Left colon (tissue), 2 donors: ENCODE data around the gene NEURL1B. TPM values are rescaled to one million over a fixed set of nuclear protein-coding genes. Genes with fewer than 3 reads are reported as not detected.
"Not testable (repeated sequence)": the region's sequence is repeated elsewhere in the genome, so short reads cannot be mapped to it uniquely, and the experiment has no call there.

Experiments
- ATAC-seq: fragments of 200-7000 bp; cut with Tn5 transposase; one replicate; pipeline ENCODE4 v1.9.1; 2020; ENCODE audit warnings: mild to moderate bottlenecking, moderate library complexity
- DNase-seq, 2 donors: peaks; one replicate each; pipeline ENCODE4 v3.0.0-alpha.2; 2020
- intact Hi-C, 2 donors: fragments of 100-400 bp; cut with DNase I in 1 of 2; cut with micrococcal nuclease in 1 of 2; formaldehyde crosslinking; loops; one replicate each; pipeline versions ENCODE4 v1.11.2 to v1.14.0; 2022; cut with DNase I, micrococcal nuclease
- total RNA-seq, 2 donors: library from RNA; stranded (reverse); fragmentation: NEBNext Ultra II Directional; extraction: Animal tissue kit (Norgen Biotek cat#: 25700); gene quantifications; one replicate each; pipeline ENCODE4 v1.2.1, GENCODE V29; 2021
- donor health status: DM: no; HTN: no; CAD: no.
- donor health status: DM: yes; HTN: yes; CAD: no.

Gene NEURL1B
- total RNA-seq, 2 donors from 2014 or later, result 60.5 to 90.8 TPM

DNA sequence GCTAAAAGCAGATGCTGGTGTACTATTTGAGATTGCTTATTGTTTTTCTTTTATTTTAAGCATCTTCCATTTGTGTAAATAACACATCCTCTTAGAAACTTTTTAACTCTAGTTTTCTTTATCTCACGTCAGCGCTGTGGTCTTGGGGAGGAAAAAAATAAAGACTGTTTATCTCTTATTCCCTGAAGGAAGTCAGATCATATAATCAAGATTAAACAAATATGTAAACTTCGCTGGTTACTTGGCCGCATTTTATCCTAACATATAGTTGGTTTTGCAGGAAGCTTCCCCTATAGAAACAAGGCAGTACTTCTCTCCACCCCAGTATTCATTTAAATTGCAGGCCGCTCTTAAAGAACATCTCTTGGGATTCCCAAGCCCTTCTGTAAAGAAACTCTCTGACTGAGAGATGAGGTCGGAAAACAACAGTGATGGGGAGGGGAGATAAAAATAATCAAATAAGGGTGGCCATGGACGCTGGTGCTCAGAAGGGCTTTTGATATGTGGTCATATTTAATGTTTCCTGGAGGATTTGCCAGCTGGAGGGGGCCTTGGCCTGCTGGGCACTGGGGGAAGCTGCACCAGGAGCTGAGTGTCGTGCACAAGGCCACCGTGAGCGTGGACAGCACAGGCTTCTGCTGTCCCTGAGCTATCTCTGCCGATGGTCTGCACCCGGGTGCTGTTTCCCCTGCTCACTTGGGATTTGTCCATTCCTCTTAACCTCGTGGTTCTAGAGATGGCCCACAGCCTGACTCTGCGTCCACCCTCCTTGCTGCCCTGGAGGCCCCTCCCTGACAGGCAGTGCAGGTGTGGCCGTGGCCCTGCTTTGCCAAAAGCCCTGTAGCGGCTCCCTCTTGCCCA lies 23.8 kb downstream of the NEURL1B start:
- no peak for ATAC-seq
- intact Hi-C loops, result no loop called here
- no peak for DNase-seq

DNA sequence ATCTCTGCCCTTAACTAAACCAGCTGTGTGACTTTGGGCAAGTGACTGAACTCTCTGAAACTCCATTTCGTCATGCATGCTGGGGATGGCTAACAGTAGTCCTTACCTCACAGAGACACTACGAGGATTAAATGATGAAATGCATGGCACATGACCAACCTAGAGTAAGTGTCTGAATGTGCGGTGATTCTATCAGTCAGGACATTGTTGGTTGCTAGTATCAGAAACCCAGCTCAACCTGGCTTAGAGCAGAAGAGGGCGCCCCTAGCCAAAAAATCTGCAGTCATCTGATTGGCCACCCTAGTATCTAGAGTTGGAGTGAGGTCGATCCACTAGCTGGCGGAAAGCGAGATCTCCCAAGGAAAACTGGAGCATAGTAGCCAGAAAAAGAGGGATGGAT lies 25.2 kb downstream of the NEURL1B start:
- DNase-seq (no peak), ATAC-seq (no peak)
- intact Hi-C loops, result no loop called here

DNA sequence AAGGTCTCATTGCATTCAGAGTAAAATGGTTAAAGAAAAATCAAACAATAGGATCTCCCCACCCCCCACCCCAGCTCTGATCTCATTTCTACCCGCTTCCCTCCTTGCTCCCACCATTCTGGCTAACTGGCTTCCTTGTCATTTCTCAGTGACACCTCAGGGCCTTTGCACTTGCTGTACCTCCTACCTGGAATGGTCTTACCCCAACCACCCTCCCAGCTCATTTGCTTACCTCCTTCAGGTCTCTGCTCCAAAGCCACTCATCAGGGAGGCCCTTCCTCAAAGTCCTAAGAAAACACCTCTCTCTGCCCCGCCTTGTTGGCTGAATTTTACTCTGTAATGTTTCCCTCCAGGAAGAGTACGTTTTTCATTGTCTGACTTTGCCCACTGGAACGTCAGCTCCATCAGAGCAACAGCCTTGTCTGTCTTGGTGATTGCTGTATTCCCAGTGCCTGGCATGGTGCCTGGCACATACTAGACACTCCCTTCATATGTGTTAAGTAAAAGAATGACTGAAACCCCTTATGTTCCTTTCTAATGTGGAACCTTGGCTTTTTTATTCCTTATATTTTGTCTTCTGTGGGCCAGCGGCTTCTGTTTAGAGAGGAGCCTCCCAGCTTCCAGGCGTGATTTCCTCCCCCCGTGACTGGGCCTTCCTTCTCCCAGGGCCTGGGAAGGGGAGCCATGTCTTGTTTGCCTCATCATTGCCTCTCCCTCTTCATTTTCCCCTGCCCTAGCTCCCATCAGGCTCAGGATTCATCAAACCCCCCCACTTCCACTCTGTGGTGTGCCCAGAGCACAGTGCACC lies 26.9 kb downstream of the NEURL1B start:
- intact Hi-C loops, result no loop called here
- ATAC-seq (peak; percentile 63), DNase-seq (peak in 1 of 2 donors; percentile 51)

DNA sequence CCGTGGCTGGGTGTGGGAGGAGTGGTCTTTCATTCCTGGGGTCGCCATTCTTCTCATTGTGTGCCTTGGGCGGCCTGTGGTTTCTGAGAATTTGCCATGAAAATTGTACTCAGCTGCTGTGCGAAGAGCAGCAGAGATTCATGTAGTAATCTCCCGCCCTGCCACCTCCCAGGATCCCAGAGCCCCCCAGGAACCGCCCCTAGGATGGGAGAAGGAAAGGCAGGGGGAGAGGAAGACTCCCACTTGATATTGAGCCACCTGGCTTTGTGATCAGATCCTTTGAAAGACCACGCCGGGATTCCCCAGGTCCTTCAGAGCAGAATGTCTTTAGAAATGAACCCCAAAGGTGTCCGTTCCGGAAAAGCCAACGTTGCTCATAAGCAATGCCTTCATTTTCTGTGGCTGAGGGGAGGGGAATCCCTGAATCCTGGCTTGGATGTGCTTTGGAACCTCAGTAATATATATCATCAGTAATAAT lies 27.6 kb downstream of the NEURL1B start:
- DNase-seq (no peak), ATAC-seq (no peak)
- intact Hi-C loops, result no loop called here

DNA sequence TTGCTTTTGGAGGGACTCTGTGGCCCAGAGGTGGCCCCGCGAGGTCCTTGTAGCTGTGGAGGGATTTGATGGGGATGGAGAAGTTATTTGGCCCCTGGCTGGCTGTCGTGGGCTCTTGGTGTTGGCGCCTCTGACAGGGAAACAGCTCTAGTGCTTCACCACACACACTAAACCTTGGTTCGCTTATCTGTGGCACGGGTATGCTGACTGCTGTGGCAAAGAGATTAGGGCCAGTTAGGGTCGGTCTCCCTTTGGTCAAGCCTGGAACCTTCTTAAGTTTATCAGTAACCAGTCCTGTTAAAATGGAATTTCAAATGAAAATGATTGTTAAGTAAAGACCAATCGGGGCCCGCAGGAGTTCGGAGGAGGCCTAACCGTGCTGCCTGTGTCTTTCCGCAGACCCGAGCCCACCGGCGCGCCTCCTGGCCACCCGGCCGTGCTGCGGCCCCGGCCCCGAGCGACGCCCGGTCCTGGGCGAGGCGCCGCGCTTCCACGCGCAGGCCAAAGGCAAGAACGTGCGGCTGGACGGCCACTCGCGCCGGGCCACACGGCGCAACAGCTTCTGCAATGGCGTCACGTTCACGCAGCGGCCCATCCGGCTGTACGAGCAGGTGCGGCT lies 28.4 kb downstream of the NEURL1B start:
- no peak for ATAC-seq
- intact Hi-C loops, result no loop called here
- DNase-seq, result no peak

DNA sequence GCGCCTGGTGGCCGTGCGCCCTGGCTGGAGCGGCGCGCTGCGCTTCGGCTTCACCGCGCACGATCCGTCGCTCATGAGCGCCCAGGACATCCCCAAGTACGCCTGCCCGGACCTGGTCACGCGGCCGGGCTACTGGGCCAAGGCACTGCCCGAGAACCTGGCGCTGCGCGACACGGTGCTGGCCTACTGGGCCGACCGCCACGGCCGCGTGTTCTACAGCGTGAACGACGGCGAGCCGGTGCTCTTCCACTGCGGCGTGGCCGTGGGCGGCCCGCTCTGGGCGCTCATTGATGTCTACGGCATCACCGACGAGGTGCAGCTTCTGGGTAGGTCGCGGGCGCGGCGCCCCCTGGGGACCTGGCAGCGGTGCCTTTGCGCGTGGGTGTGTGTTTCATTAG lies 28.9 kb downstream of the NEURL1B start:
- ATAC-seq, result no peak
- no peak for DNase-seq
- intact Hi-C loops, result no loop called here

DNA sequence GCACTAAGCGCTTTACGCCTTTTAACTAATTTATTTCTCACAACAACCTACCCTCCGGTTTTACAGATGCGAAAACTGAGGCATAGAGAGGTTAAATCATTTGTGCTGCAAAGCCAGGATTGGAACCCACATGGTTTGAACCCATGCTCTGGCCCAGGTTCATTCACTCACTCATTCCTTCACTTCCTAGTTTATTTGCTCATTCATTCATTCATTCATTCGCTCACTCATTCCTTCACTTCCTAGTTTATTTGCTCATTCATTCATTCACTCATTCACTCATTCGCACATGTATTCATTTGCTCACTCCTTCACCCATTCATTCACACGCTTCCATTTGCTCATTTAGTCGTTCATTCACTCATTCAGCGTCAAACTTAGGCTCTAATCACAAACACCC lies 29.4 kb downstream of the NEURL1B start:
- DNase-seq (no peak), ATAC-seq (no peak)
- intact Hi-C loops, result no loop called here

DNA sequence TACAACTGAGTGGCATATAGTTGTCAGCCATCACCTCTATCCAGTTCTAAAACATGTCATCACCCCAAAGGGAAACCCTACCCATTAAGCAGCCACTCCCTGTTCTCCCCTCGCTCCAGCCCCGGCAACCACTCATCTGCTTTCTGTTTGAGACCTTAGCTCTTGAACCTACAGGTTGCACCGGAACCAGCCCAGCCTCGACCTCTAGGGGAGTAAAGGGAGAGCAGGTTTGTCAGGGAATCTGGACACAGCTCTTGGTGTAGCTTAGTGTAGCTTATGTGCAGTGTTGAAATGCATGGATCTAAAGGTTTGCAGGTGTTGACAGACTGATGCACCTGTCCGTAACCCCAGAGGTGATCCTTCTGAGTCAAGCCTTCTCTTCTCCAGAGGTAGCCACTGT lies 30.0 kb downstream of the NEURL1B start:
- ATAC-seq (no peak), DNase-seq (no peak)
- intact Hi-C loops, result no loop called here

DNA sequence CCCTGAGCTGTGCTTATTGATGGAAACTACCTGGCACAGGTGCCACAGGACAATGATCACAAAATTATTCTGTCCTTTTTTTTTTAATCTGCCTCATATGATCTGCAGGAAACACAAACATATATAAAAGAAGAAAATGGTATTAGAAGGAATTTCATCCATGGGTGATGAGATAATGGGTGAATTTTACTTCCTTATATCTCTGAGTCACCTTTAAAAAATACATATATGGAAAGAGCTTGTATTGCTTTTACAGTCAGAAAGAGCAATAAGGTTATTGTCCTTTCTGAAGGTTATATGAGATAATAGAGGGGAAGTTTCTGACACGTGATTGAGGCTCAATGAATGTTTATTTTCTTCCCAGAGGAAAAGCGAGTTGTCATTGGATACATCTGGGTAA lies 31.6 kb downstream of the NEURL1B start:
- DNase-seq (no peak), ATAC-seq (peak; percentile 81)
- intact Hi-C loops, result no loop called here

DNA sequence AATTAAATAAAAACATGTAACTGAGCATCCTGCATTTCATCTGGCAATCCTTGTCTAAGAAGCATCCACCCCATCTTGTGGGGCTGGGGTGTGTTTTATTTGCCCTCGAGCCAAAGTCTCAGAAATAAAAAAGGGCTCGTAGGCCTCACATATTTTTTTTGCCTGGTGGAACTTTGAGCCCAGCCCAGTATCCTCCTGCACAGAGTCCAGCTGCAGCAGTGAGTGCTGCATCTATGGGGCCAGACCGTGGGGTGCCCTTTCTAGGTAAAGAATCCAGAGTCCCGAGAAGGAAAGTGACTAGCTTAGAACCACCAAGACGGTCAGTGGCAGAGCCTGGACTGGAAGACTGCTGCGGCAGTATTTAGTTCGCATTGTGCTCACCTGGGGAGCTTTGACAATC lies 33.1 kb downstream of the NEURL1B start:
- no peak for DNase-seq
- peak; percentile 57 for ATAC-seq

DNA sequence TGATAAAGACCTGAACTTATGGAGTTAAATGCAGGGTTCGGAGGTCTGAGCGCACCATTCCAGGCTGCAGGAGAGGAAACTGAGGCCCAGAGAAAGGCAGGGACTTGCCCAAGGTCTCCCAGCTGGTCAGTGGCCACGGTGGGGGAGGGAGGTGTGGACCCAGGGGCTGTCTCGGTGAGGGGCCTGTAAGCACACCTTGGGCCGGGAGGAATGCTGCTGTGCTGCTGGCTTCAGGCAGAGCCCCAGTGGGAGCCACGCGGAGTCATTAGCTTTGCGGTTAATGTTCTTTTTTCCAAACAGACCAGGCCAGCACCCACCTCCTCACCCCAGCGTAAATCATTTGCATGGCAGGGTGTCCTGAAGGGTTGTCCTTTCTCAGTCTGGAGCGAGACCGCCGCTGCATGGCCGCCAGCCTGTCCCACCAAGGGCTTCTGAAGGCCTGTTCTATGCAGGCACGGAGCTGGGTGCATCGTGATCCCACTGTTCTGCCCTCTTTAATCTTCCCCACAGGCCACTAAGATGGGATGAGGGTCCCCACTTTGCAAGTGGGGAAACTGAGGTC lies 35.9 kb downstream of the NEURL1B start:
- intact Hi-C loops, result no loop called here
- no peak for ATAC-seq
- no peak for DNase-seq

More for the DNA sequence above, 33.1 kb downstream of the NEURL1B start:
- intact Hi-C loops, result no loop called here

DNA sequence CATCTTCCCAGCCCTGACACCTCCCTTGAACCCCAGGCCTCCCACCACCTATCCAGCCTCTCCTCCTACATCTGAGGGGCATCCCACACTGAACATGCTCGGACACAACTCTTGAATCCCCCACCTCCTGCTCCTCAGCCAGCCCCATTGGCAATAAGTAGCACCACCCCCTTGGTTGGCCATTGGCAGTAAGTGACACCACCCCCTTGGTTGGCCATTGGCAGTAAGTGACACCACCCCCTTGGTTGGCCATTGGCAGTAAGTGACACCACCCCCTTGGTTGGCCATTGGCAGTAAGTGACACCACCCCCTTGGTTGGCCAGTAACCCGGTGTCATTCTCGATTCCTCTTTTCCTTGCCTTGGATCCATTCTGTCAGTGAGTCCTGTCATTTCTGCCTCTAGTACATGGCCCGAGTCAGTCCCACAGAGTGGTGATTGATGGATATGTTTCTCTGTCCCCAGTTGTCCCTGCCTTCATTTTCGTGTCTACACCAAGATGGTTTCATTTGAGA lies 37.4 kb downstream of the NEURL1B start:
- DNase-seq, ATAC-seq, intact Hi-C loops: not testable (repeated sequence)

DNA sequence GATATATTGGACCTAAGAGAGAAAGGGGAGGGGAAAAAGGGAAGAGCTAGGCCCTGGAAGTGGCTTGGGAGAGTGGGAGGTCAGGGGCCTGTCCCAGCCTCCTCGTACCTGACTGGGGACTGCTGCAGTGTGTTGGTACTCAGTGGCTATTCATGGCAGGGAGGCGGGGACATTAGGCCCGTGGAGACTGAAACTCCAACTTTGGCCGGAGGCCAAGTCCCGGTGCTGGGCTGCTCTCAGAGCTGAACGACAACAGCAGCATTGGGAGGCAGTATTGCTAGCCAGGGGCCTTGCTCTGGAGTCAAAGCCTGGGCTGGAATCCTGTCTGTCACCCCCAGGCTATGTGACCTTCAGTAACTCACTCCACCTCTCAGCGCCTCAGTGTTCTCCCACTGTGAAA lies 37.8 kb downstream of the NEURL1B start:
- intact Hi-C loops, result no loop called here
- ATAC-seq, result peak; percentile 61
- DNase-seq, result peak; percentile 62 to 76

DNA sequence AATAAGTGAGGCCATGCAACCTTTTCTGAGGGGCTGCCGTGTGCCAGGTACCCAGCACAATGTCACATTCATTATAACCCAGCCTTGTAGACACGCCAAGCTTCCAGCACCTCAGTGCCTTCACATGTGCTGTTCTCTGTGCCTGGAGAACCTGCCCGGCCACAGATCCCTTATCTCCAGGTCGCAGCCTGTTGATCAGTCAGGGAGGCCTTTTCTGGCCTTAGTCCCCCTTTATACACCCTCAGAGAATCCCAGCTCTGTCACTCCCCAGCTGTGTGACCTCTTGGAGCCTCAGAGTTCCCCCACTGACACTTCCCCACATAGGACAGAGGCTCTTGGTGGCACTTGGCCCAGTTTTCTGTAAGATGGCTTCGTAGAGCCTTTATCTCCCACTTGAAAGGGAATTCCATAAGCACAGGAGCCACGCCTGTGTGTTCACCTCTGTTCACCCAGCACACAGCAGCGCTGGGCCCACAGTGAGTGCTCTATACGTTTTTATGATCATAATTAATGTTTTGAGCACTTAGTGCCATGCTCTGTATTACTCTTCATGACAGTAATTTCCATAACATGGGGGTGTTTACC lies 38.7 kb downstream of the NEURL1B start:
- ATAC-seq (peak; percentile 85), DNase-seq (peak in 1 of 2 donors; percentile 46)
- intact Hi-C loops, result no loop called here

DNA sequence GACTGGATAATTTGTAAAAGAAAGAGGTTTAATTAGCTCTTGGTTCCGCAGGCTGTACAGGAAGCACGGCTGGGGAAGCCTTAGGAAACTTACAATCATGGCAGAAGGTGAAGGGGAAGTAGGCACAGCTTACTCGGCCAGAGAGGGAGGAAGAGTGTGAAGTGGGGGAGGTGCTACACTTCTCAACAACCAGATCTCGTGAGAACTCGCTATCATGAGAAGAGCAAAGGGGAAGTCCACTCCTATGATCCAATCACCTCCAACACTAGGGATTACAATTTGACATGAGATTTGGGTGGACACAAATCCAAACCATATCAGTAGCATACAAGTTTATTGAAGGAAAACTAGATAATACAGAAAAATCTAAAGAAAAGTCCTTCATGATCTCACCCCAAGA lies 39.9 kb downstream of the NEURL1B start:
- DNase-seq (no peak), ATAC-seq (no peak)
- intact Hi-C loops, result no loop called here

DNA sequence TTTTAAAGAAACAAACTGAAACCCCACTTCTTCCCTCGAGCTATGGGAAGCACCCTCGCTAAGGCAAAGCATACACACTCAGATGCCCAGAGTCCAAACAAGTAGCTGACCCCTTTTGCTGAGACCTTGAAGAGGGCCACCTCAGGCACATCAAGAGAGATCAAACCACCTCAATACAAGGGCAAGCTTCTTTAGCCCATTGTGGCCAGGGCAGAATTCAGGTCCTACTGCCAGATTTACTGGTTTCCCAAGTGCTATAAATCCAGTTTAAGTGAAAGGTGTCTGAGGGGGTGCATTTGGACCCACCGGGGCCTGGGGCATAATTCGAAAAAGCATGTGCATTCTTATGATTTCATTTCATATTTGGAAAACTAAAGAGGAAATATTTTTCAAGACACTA lies 40.4 kb downstream of the NEURL1B start:
- intact Hi-C loops, result no loop called here
- DNase-seq (no peak), ATAC-seq (no peak)

DNA sequence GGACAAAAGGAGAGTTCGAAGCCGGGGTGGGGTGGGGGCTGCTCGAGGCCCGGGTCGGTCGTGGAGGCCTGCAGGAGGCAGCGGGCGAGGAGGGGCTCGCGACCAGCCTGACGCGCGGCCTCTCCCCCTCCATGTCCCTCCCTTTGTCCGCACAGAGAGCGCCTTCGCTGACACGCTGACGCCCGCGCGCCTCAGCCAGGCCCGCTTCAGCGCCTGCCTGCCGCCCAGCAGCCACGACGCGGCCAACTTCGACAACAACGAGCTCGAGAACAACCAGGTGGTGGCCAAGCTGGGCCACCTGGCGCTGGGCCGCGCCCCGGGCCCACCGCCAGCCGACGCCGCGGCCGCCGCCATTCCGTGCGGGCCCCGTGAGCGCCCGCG lies 42.2 kb downstream of the NEURL1B start:
- no peak for DNase-seq

DNA sequence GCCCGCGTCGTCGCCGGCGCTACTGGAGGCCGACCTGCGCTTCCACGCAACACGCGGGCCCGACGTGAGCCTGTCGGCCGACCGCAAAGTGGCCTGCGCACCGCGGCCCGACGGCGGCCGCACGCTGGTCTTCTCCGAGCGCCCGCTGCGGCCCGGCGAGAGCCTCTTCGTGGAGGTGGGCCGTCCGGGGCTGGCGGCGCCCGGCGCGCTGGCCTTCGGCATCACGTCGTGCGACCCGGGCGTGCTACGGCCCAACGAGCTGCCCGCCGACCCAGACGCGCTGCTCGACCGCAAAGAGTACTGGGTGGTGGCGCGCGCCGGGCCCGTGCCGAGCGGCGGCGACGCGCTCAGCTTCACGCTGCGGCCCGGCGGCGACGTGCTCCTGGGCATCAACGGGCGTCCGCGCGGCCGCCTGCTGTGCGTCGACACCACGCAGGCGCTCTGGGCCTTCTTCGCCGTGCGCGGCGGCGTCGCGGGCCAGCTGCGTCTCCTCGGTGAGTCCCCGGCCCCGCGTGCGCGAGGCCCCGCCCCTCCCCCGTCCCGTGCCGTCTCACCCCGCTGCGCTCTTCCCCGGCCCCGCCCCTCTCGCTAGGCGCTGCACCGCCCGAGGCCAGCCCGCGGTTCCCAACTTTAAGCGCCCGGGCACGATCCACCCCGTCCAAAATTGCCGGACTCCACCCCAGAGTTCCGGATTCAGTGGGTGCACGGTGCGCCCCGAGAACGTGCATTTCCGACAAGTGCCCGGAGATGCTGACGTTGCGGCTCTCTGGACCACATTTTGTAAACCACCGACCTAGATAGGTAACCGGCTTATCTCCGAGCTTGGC lies 42.8 kb downstream of the NEURL1B start:
- ATAC-seq (no peak), DNase-seq (no peak)
- intact Hi-C loops, result no loop called here

More for the DNA sequence above, 42.2 kb downstream of the NEURL1B start:
- intact Hi-C loops, result no loop called here
- ATAC-seq, result no peak
